ENCODE measurements around the gene RNASE3.
"Not testable (repeated sequence)": the region's sequence is repeated elsewhere in the genome, so short reads cannot be mapped to it uniquely, and the experiment has no call there.

DNA sequence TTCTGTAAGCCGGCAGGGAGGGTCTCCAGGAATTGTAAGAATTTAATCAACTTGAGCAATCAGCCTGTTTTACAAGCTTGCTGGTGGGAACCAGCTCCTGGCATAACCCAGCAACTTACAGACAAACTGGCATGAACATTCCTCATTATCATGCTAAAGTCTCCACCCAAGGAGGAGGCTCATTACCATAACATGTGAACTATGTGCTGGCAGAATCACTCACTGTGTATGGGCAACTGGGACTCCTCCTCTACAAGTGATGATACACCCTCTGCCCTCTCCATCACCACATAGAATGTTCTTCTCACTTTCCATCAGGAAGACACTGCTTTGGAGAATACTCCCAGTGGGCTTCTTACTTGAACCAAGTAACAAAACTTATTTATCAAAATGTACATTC lies 4.1 kb downstream of the RNASE3 start:
- TF ChIP-seq, protein P1, sequence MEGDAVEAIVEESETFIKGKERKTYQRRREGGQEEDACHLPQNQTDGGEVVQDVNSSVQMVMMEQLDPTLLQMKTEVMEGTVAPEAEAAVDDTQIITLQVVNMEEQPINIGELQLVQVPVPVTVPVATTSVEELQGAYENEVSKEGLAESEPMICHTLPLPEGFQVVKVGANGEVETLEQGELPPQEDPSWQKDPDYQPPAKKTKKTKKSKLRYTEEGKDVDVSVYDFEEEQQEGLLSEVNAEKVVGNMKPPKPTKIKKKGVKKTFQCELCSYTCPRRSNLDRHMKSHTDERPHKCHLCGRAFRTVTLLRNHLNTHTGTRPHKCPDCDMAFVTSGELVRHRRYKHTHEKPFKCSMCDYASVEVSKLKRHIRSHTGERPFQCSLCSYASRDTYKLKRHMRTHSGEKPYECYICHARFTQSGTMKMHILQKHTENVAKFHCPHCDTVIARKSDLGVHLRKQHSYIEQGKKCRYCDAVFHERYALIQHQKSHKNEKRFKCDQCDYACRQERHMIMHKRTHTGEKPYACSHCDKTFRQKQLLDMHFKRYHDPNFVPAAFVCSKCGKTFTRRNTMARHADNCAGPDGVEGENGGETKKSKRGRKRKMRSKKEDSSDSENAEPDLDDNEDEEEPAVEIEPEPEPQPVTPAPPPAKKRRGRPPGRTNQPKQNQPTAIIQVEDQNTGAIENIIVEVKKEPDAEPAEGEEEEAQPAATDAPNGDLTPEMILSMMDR (IDR thresholded peaks at IDR 0.05; ENCODE audit: low read depth, low read length): not testable (repeated sequence)
- not testable (repeated sequence) for TF ChIP-seq EZH2phosphoT487 (IDR thresholded peaks at IDR 0.05; ENCODE audit: low read depth)

Measured in OCI-LY3 (cell line).